Small intestine (tissue), 7 donors: Measurements from ENCODE around the gene TYW1B. TPM values are rescaled to one million over a fixed set of nuclear protein-coding genes. Genes with fewer than 3 reads are reported as not detected.
"Not testable (repeated sequence)": the region's sequence is repeated elsewhere in the genome, so short reads cannot be mapped to it uniquely, and the experiment has no call there.

ENCODE experiments used
- DNase-seq, 2 donors: peaks; one replicate each; pipeline versions ENCODE4 v3.0.0 to v3.0.0-alpha.2; 2013
- FAIRE-seq: peaks from 2 replicates; lab custom pipeline; 2012; peaks lifted over from hg19 to GRCh38; lab: Jason Lieb, UNC
- H3K27ac ChIP-seq, 3 donors: one replicate each; pipeline ENCODE4 v1.5.1; 2013; ENCODE audit warnings: low read length in 2 of 3, mild to moderate bottlenecking in 2 of 3, control low read depth in 1 of 3, inconsistent platforms in 1 of 3, low read depth in 1 of 3, moderate library complexity in 1 of 3
- H3K27me3 ChIP-seq, 3 donors: one replicate each; pipeline ENCODE4 v1.6.1; 2013; ENCODE audit warnings: low read length in 3 of 3, inconsistent platforms in 1 of 3; ENCODE audit not compliant: control insufficient read depth in 3 of 3, insufficient read depth in 3 of 3
- H3K36me3 ChIP-seq, 3 donors: one replicate each; pipeline ENCODE4 v1.6.1; 2013; ENCODE audit warnings: low read length in 3 of 3, inconsistent platforms in 1 of 3, low read depth in 1 of 3, mild to moderate bottlenecking in 1 of 3, moderate library complexity in 1 of 3; ENCODE audit not compliant: control insufficient read depth in 3 of 3, insufficient read depth in 2 of 3
- H3K4me1 ChIP-seq, 3 donors: one replicate each; pipeline ENCODE4 v1.6.1; 2013; ENCODE audit warnings: low read length in 2 of 3, inconsistent platforms in 1 of 3, low read depth in 1 of 3, mild to moderate bottlenecking in 1 of 3, moderate library complexity in 1 of 3; ENCODE audit not compliant: control insufficient read depth in 3 of 3, insufficient read depth in 2 of 3
- H3K4me3 ChIP-seq, 3 donors: one replicate each; pipeline ENCODE4 v1.5.1; 2013; ENCODE audit warnings: low read length in 3 of 3, control low read depth in 1 of 3, inconsistent platforms in 1 of 3, low read depth in 1 of 3, mild to moderate bottlenecking in 1 of 3, moderate library complexity in 1 of 3
- H3K9me3 ChIP-seq, 2 donors: one replicate each; pipeline ENCODE4 v1.6.1; 2013; ENCODE audit warnings: low read depth in 1 of 2, low read length in 1 of 2; ENCODE audit not compliant: control insufficient read depth in 2 of 2, insufficient read depth in 1 of 2
- WGBS, 3 donors: extraction: QIAGEN DNeasy Blood & Tissue Kit; methylation state at CpG; one replicate each; pipeline ENCODE4 v1.1.7; 2013; 5-methylcytosine and 5-hydroxymethylcytosine counted together
- polyA plus RNA-seq, 4 donors: library from polyadenylated mRNA; stranded (reverse) in 3 of 4; unstranded in 1 of 4; fragments of 200-250 nt in 3 of 4; fragments of 120-200 nt in 1 of 4; gene quantifications; one replicate each; pipeline versions ENCODE4 v1.2.1 to v1.2.3, GENCODE V29; 2013
- donor health status: healthy with polysubstance abuse.
- donor health status: control.
- donor health status: control.
- donor health status: Bipolar disorder and iron deficiency.
- donor health status: healthy.

Gene TYW1B
- polyA plus RNA-seq, 4 donors = 1.1 to 3.9 (median 2.0) TPM

DNA sequence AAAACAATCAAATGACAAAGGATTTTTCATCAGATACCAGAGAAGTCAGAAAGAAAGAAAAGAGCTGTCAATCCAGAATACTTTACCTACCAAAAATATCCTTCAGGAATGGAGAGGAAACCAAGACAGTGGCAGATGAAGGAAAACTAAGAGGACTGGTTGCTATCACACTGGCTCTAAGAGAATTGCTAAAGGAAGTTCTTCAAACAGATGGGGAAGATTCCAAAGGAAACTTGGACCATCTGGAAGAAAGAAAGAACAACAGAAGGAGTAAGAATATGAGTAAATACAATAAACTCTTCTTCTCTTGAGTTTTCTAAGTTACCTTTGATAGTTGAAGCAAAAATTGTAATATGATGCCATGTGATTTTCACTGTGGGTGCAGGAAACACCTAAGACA is 220.0 kb downstream of the TYW1B start:
- FAIRE-seq, H3K27ac ChIP-seq, H3K4me3 ChIP-seq, H3K4me1 ChIP-seq, H3K27me3 ChIP-seq, H3K36me3 ChIP-seq, DNase-seq, H3K9me3 ChIP-seq: not testable (repeated sequence)

DNA sequence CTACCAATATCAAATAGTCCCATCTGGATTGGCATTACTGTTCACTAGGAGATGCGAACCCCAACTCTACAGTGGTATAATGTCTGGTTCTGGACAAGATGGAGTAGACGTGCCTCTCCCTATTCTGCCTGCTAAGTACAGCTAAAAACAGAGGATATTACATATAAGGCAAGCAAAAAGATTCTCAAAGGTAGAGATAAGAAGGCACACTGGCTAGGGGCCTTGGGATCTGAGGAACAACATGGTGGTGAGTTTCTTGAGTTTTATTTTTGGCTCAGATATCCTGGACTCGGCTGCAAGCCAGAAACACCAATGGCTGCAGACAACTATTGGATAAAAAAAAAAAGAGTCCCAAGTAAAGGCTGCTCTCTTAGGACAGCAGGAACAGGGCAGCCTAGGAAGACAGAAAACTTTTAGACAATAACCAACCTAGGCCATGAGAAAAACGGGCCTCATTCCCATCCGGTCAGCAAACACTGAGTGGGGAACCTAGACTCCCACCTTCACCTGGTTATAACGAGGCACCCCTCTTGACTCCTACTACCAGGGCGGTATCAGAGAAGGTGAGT is 222.1 kb downstream of the TYW1B start:
- DNase-seq, H3K36me3 ChIP-seq, FAIRE-seq, H3K9me3 ChIP-seq, H3K27me3 ChIP-seq, H3K4me1 ChIP-seq, H3K4me3 ChIP-seq, H3K27ac ChIP-seq: not testable (repeated sequence)
- WGBS, 3 donors = 94 to 95% (median 95%) methylated on average over 7 of the region's 7 CpGs

DNA sequence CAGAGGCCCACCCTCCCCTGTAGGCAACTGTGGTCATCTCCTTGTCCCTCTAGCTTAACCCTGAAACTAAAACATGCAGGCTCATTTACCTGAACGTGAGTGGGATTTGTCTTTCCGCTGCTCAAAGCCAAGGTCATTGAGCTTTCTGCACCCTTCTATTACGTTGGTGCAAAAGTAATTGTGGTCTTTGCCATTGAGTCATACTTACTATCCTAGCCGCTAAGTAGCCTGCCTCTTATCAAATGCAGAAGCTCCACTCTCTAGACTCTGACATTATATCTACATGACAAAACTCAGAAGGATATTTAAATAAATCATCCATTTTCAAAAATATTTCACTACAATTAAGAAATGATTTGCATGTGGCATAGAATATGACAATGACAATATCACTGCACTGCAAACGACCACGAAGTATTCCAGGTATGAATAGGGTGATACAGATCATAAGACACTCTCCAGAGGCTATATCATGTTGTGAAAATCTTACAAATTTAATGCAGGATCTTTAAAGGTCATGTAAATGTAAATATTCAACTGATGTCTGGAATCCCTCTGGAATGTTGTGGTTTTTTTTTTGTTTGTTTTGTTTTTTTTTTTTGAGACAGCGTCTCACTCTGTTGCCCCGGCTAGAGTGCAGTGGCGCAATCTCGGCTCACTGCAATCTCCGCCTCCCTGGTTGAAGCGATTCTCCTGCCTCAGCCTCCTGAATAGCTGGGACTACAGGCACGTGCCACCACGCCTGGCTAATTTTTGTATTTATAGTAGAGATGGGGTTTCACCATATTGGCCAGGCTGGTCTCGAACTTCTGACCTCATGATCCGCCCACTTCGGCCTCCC is 223.0 kb downstream of the TYW1B start:
- 87 to 94% (median 90%) methylated on average over 17 of the region's 17 CpGs for WGBS, 3 donors
- H3K4me3 ChIP-seq, H3K27me3 ChIP-seq, H3K9me3 ChIP-seq, H3K4me1 ChIP-seq, FAIRE-seq, DNase-seq, H3K27ac ChIP-seq, H3K36me3 ChIP-seq: not testable (repeated sequence)

DNA sequence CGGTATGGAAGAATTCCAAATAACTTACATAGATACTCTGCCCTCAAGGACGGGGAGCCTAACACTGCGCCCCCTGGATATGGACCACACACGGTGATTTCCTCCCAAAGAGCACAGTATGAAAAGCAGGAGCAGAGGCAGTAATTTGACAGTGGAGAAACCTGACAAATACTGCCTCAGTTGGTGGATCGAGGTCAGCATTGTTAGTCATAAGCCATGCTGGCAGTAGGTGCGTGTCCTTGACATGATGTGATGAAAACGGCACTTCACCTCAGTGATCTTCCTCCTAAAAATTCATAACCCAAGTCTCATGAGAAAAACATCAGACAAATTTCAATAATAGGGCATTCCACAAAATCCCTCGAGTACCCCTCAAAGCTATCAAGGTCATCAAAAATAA is 224.5 kb downstream of the TYW1B start:
- not testable (repeated sequence) for H3K27me3 ChIP-seq, H3K36me3 ChIP-seq, H3K9me3 ChIP-seq, H3K4me3 ChIP-seq, H3K27ac ChIP-seq, DNase-seq, FAIRE-seq, H3K4me1 ChIP-seq
- WGBS, 3 donors = 96 to 98% (median 97%) methylated on average over 7 to 8 of the region's 8 CpGs

DNA sequence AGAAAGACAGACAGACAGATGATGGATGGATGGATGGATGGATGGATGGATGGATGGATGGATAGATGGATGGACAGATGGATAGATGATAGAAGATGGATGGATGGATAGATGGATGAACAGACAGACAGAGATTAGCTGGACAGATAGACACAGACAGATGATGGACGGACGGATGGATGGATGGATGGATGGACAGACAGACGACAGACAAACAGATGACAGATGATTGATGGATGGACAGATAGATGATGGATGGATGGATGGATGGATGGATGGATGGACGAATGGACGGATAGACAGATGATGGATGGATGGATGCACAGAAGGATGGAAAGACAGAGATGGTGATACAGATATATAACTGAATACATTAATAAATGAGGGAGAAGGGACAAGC is 224.9 kb downstream of the TYW1B start:
- Histone ChIP-seq H3K36me3 (no peaks in the 10 kb centered on the region), H3K27ac (no peak overlapping the region), H3K4me3 (no peak overlapping the region), H3K9me3 (no peaks in the 10 kb centered on the region), H3K27me3 (no peaks in the 10 kb centered on the region), H3K4me1 (no peaks in the 10 kb centered on the region)
- 96% methylated on average over 5 of the region's 5 CpGs for WGBS, 3 donors
- DNase-seq (no peak), FAIRE-seq (no peak)

DNA sequence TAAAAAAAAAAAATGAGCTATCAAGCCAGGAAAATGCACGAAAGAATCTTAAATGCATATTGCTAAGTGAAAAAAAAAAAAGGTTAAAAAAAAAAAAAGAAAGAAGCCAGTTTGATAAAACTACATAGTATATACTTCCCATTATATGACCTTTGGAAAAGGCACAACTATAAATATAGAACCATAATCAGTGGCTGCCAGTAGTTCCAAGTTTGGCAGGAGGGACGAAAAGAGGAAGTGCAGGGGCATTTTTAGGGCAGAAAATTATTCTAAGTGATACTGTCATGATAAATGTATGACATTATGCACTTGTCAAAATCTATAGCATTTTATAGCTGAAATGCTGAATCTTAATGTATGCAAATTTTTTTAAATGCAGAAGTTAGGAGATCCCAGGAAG is 226.3 kb downstream of the TYW1B start:
- H3K36me3 ChIP-seq, FAIRE-seq, H3K9me3 ChIP-seq, H3K4me3 ChIP-seq, DNase-seq, H3K27ac ChIP-seq, H3K27me3 ChIP-seq, H3K4me1 ChIP-seq: not testable (repeated sequence)
- 60 to 77% (median 72%) methylated on average over 2 of the region's 2 CpGs for WGBS, 3 donors

DNA sequence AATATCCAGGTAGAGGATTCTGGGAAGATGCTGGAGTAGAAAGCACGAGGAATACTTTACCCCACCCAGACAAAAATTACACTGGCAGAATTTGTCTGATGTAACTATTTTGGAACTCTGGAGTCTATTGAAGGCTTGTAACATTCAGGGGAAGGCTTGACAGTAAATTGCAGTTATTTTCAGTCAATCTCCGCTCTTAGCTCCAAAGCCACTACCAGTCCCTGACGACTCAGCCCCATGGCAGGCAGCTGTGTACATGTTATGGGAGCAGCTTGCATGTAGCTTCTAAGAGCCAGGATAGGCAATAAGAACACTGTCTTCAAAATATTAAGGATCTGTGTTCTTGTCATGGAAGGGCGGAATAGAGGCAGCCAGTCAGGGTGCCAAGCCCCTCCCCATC is 238.0 kb downstream of the TYW1B start:
- not testable (repeated sequence) for H3K36me3 ChIP-seq, H3K9me3 ChIP-seq, H3K4me1 ChIP-seq, H3K27me3 ChIP-seq, FAIRE-seq, DNase-seq, H3K4me3 ChIP-seq, H3K27ac ChIP-seq
- 89 to 98% (median 98%) methylated on average over 4 of the region's 4 CpGs for WGBS, 3 donors

DNA sequence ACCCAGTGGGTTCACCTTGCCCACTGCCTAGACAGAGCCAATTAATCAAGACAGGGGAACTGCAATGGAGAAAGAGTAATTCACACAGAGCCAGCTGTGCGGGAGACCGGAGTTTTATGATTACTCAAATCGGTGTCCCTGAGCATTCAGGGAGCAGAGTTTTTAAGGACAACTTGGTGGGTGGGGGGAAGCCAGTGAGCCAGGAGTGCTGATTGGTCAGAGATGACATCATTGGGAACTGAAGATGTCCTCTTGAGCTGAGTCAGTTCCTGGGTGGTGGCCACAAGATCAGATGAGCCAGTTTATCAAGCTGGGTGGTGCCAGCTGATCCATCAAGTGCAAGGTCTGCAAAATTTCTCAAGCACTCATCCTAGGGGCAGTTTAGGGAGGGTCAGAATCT is 240.7 kb downstream of the TYW1B start:
- H3K27me3 ChIP-seq, H3K27ac ChIP-seq, FAIRE-seq, H3K36me3 ChIP-seq, H3K9me3 ChIP-seq, H3K4me1 ChIP-seq, H3K4me3 ChIP-seq, DNase-seq: not testable (repeated sequence)
- 91 to 94% (median 94%) methylated on average over 3 of the region's 3 CpGs for WGBS, 3 donors
